A549 (cell line): ENCODE measurements around the gene CBX3.

Experiments
- CTCF ChIP-seq: fragments of >200 bp; sonication (Bioruptor Twin); formaldehyde crosslinking; IDR thresholded peaks from 3 replicates; pipeline ENCODE4 v1.5.1; 2016
- USF2 ChIP-seq: fragments of 450-650 bp; IDR thresholded peaks from 2 replicates; pipeline ENCODE4 v1.6.1; 2014; ENCODE audit warnings: antibody characterized with exemption

- TF ChIP-seq CTCF (no peak), USF2 (no peak)
Measured at GRCh38 chr7:26168458-26169023, 33.0 kb upstream of the CBX3 start.
